ENCODE results near the gene PITRM1.
"Not testable (repeated sequence)": the region's sequence is repeated elsewhere in the genome, so short reads cannot be mapped to it uniquely, and the experiment has no call there.

Gene PITRM1

GRCh38 chr10:3119796-3120459 is 52.7 kb downstream of the PITRM1 start:
- DNase-seq: peak; percentile 35

- no peak for DNase-seq
Measured at GRCh38 chr10:3118641-3119091, 53.9 kb downstream of the PITRM1 start.

DNA sequence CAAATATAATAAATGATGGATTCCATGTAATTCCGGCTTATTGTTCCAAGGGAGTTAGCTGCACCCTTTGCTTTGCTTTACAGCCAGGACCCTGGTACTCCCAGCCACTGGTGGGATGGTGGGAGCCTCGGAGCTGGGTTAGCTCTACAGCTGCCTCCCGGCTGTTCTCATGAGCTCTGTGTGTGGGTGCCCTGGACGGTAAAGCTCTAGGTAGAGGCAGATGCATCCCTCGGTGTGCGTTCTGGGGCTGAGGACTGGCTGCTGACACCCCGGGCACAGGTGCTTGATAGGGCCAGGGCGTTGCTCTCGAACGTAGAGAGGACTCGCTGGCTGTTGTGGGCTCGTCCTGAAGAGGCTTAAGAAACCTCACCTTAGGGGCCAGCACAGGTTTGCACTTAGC is 55.1 kb downstream of the PITRM1 start:
- DNase-seq: no peak

- DNase-seq: no peak
Measured at GRCh38 chr10:3116508-3117100, 56.0 kb downstream of the PITRM1 start.

DNA sequence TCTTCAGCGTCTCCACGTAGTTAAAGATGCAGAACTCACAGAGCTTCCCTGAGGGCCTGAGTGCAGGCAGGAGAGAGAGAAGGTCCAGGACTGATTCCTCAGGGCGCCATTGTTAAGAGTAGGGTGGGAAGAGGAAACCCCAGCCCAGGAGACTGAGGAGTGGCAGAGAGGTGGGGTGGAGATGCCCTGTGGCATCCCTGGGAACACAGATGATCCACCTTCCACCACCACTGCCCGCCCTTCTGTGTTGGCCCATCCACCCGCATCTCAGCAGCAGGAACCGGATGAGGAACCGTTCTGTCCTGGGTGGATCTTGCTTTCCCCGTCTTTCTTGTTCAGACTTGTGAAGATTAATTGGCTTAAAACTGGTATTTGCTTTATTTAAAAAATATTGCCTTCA is 56.9 kb downstream of the PITRM1 start:
- no peak for DNase-seq

DNA sequence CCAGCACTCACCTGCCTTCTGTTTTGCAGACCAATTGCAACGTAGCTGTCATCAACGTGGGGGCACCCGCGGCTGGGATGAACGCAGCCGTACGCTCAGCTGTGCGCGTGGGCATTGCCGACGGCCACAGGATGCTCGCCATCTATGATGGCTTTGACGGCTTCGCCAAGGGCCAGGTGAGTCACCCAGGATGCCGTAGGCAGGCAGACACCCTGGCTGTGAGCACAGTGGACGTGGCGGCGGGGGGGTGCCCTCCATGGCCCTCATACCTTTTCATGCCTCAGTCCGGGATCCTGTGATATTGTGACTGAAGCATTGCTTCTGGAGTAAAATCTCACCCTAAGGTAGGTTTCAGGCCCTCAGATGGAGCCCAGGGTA is 59.2 kb downstream of the PITRM1 start:
- DNase-seq: no peak

GRCh38 chr10:3111621-3112163 is 60.9 kb downstream of the PITRM1 start:
- DNase-seq: no peak

- no peak for DNase-seq
Measured at GRCh38 chr10:3110782-3111620, 61.6 kb downstream of the PITRM1 start.

DNA sequence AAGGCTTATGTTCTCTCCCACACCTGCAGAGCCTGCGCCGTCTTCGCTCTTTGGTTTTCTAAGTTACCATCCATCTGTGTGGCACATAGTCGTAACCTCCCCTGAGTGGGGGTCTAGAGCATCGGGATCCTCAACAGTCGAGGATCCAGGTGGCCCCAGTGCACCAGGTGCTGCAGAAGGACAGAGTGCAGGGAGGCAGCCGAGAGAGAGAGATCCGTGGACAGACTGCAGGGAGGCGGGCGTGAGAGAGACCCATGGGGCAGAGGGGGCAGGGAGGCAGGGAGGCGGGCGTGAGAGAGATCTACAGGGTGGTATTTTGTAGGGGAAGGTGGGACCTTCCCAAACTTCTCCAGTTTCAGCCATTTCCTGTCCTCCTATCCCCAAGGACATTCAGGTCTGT is 62.9 kb downstream of the PITRM1 start:
- DNase-seq: no peak

DNA sequence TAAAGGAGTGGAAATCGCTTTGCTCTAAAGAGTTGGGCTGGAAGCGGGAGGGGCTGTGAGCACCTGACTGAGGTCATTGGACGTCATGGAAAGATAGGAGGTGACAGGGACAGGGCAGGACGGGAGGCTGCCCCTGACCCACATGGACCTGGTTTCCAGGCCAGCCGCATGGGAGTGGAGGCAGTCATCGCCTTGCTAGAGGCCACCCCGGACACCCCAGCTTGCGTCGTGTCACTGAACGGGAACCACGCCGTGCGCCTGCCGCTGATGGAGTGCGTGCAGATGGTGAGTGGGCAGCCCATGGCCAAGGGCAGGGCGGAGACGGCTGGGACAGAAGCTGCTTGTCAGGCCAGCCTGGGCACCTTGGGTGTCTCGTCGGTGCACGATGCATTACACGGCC is 63.4 kb downstream of the PITRM1 start:
- DNase-seq: no peak

DNA sequence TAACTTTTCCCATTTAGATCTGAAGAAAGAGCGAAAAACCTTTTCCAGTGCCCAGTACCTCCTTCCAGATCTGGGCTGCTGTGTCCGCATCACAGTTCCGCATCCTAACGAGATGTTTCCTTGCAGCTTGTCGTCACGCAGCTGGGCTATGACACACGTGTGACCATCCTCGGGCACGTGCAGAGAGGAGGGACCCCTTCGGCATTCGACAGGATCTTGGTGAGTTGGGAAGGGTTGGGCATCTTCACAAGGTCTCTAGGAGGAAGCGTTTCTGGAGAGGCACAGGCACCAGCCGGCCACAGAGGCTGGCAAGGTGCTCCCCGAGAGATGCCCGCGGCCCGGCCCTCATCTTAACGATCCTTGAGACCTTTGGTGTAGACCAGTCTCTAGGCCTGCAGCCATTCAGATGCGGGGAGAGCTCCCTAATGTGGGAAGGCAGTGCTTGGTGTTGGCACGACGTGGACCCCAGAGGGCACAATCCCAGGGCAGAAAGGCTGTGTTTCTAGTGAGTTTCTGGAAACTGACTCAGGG is 63.9 kb downstream of the PITRM1 start:
- DNase-seq: no peak

GRCh38 chr10:3108033-3108432 is 64.5 kb downstream of the PITRM1 start:
- no peak for DNase-seq

GRCh38 chr10:3107426-3107961 is 65.1 kb downstream of the PITRM1 start:
- no peak for DNase-seq

DNA sequence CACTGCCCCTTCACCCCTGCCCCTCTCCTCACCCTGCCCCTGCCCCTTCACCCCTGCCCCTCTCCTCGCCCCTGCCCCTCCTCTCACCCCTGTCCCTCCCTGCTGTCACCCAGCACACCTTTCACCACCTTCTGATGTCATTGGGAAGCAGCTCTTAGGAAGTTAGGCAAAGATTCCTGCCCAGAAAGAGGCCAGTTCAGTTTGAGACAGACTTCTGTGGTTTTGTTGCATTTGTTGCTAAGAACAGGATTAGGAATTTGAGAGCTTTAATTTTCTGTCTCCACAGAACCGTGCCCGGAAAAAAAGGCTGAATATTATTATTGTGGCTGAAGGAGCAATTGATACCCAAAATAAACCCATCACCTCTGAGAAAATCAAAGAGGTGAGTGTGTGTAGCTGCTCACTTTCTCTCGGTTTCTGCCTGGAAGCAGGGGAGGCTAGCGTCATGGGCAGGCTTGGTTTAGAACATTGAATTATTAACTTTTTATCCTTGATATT is 65.6 kb downstream of the PITRM1 start:
- no peak for DNase-seq

- not testable (repeated sequence) for DNase-seq
Measured at GRCh38 chr10:3106328-3106727, 66.3 kb downstream of the PITRM1 start.

DNA sequence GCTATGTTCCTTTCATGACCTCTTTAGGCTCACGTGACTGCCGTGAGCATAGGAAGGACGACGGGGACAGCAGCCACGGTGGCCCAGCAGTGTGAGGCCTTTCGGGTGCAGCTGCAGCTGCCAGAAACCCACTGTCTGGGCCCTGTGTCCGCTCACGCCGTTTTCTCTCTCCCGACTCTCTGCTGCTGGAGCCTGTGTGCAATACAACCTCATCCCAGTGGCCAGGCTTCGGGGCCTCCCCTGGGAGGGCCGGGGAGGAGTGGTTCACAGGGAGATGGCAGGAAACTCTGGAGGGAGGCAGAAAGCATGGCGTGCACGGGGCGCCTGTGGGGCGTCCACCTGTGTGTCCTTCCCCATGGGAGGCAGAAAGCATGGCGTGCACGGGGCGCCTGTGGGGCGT is 66.7 kb downstream of the PITRM1 start:
- DNase-seq: no peak

DNA sequence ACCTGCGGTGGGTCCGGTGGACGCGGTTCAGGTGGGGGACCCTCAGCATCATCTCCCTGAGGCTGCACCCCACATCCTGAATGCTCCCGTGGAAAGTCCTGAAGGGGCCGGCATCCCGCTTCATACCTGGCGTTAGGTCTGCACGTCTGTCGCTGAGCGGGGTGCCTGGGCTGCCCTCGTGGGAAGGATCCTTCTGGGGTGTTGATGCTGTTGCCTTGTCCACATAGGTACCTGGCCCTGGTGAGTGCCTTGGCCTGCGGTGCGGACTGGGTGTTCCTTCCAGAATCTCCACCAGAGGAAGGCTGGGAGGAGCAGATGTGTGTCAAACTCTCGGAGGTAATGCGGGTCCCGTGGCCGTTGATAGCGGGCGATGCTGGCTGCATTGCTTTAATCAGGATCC is 67.4 kb downstream of the PITRM1 start:
- no peak for DNase-seq

GRCh38 chr10:3104251-3104918 is 68.2 kb downstream of the PITRM1 start:
- DNase-seq: no peak

- no peak for DNase-seq
Measured at GRCh38 chr10:3103646-3104045, 68.9 kb downstream of the PITRM1 start.

- no peak for DNase-seq
Measured at GRCh38 chr10:3102720-3103427, 69.7 kb downstream of the PITRM1 start.

DNA sequence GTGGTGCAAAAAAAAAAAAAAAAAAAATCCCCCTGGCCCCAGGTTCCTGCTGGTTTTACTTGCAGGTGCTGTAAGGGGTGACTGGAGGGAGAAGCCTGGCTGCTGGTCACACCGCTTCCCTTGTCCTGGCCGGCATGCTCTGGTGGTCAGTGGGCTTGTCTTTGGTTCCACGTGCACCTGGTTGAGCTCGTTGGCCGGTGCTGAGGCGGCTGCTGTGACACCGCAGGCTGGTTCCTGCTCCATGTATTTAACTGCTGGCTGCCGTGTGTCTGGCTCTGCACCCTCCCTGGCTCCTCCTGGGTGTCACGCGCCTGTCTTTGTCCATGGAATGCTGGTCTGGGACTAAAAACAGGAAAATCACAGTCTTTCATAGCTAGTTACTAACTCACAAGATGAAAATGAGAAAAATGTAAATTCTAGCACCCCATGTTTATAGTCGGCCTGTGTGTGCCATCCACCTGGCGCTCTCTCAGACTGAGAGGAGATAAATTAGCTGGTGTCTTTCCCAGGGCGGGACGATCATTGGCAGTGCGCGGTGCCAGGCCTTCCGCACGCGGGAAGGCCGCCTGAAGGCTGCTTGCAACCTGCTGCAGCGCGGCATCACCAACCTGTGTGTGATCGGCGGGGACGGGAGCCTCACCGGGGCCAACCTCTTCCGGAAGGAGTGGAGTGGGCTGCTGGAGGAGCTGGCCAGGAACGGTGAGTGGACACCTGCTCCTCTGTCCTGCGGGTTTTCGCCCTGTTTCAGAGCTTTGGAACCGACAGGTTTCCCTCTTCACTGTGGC is 71.5 kb downstream of the PITRM1 start:
- no peak for DNase-seq
